Measurements from ENCODE around the gene PAPSS1.

The PAPSS1 gene

DNA sequence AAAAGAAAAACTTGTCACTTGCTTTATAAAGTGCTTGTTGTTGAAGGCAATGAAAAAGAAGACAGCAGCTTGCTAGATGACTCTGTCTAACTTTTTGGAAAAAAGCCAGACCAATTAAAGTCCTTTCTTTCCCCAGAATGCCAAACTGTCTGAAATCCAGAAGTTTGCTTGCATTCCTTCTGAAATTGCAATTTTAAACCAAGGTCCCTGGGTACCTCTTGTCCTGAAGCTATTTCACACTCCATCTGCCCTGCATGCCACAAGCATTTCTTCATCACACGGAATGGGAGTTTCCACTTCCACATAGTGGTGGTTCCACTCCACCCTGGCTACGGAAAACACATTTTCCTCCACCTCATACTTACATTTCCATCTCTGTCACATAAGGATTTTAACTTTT lies 101.0 kb downstream of the PAPSS1 start:
- DNase-seq: no peak

GRCh38 chr4:107618656-107619055 lies 101.4 kb downstream of the PAPSS1 start:
- DNase-seq: no peak

GRCh38 chr4:107616838-107617389 lies 103.1 kb downstream of the PAPSS1 start:
- DNase-seq: no peak

DNA sequence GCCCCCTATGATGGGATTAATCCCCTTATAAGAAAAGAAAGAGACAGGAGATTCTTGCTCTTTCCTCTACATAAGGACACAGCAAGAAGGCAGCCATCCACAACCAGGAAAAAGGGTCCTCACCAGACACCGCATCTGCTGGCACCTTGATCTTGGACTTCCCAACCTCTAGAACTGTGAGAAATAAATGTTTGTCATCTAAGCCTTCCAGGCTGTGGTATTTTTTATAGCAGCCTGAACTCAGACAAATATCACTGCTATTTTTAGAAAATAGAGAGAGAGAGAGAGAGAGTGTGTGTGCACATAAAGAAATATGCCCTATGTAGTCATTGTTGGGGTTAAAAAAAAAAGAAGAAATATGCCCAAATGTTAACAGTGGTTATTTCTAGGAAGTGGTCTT lies 104.2 kb downstream of the PAPSS1 start:
- DNase-seq: no peak

DNA sequence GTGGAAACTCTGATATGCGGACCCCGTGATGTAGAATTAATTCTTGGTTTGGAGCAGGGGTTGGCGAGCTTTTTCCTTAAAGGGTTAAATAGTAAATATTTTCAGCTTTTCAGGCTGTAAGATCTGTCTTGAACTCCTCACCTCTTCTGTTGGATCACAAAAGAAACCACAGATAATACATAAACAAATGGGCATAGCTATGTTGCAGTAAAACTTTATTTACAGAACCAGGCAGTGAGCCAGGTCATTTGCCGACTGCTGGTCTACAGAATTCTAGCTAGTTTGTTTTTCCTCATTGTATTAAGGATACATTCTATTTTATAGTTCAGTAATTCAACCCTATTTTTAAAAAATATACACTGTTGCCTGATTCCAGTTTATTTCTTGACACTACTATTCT lies 116.6 kb downstream of the PAPSS1 start:
- DNase-seq: no peak

GRCh38 chr4:107600983-107601382 lies 119.1 kb downstream of the PAPSS1 start:
- no peak for DNase-seq

- no peak for DNase-seq
These were observed 119.6 kb downstream of the PAPSS1 start for GRCh38 chr4:107600436-107600835.

GRCh38 chr4:107599841-107600240 lies 120.2 kb downstream of the PAPSS1 start:
- DNase-seq: no peak

DNA sequence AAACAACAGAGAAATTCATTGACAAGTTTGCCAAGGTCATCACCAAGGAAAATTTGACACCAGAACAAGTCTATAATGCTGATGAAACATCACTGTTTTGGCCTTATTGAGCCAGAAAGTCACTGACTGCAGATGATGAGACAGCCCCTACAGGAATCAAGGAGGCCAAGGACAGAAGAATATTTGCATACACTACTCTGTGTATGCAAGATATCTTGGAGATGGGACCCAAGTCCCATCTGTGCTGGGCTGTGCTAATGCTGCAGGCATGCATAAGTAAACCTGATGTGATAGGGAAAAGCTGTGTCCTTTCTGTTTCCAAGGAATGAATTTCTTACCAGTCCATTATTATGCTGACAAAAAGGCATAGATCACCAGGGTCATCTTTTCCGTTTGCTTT lies 126.8 kb downstream of the PAPSS1 start:
- DNase-seq: no peak

DNA sequence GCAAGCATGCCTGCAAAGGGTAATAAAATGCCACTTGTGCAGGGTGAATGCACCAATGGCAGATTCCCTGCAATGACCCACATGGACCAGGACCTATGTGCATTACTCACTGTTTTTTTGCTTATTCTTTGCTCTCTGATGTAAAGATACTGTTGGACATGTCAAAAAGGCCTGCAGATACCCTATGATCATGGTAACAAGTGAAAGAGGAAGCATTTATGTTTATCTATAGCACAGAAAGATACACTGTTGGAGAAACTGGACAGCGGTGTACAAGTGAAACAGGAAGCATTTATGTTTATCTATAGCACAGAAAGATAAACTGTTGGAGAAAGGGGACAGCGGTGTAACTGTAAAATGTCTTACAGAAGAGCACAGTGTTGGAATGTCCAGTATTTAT lies 127.5 kb downstream of the PAPSS1 start:
- DNase-seq: no peak

GRCh38 chr4:107589269-107589668 lies 130.8 kb downstream of the PAPSS1 start:
- no peak for DNase-seq

- DNase-seq: no peak
These were observed 133.7 kb downstream of the PAPSS1 start for GRCh38 chr4:107586371-107586770.

DNA sequence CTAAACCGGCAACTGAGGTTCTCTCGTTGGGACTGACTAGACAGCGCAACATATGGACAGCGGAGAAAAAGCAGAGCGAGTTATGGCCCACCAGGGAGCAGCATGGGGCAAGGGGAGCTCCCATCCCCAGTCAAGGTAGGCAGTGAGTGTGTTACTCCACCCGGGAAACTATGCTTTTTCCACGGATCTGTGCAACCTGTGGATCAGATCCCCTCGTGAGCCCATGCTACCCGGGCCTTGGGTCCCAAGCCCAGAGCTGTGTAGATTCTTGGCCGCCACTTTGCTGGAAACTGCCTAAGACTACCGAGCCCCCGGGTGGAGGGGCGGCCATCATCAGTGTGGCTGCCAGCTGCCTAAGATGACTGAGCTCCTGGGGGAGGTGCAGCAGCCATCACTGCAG lies 140.9 kb downstream of the PAPSS1 start:
- no peak for DNase-seq

DNA sequence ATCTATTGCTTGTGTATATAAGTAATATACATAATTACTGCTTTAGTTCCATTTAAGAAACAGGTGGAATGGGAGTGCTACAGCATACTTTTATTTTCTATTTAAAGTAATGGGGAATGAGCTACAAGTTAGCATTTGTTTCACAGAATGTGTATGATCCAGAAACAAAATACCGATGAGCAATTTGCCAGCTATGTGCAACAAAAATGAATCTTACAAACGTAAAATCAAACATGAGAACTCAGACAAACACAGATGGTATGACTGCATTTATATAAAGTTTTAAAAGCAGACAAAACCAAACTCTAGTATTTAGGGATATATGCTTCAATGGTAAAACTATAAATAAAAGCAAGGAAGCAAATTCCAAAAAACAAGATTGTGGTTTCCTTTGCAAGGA lies 141.7 kb downstream of the PAPSS1 start:
- no peak for DNase-seq

- no peak for DNase-seq
These were observed 142.3 kb downstream of the PAPSS1 start for GRCh38 chr4:107577743-107578142.

DNA sequence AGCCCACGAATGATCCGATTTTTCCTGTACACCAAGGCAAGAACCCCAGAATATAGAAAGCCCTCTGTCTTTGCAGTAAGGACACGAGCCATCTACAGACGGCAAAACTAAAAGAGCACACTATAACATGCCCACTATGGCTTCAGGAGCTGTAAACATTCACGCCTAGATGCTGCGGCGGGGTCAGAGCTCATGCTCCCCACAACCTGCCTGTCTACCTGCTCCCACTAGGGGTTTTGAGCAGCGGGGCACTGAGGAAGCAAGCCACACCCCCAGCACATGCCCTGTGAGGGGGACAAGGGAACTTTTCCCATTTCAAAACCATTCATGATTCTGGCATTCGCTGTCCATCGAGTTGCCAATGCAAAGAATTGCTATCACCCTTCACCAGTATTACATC lies 144.8 kb downstream of the PAPSS1 start:
- no peak for DNase-seq

DNA sequence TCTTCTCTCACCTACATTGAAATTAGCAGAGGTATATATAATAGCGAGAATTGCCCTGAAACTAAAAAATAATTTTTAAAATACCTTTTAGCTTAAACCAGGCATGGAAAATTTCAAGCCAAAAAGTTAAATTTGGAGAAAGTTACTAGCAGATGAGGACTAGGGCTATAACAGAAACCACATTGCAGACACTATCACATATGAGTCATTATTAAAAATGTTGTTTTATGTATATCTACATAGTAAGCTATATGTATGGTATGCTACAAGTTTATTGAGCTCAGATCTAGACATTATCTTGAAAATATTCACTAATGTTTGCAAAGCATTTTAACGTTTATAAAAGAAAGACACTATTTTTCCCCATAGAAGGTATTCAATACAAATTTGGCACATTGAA lies 147.8 kb downstream of the PAPSS1 start:
- no peak for DNase-seq

- no peak for DNase-seq
These were observed 149.1 kb downstream of the PAPSS1 start for GRCh38 chr4:107570952-107571351.

DNA sequence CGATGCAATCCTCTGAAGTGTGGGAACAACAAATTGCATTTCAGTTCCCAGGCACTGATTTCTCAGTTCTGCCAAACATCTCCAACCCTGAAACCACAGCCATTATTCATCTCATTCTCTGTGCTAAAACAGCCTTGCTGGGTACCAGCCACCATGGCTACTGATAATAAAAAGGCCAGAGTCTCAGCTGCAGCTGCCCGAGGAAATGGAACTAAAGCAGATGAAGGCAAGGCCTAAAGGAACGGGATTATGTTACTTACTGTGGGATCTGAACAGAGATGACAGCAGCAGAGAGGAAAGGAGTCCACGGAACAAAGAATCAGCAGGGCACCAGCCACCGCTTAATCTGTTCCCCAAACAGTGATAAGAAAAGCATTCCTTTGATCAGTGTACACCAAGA lies 155.7 kb downstream of the PAPSS1 start:
- no peak for DNase-seq

Data from NCI-H1105 (cell line).